SK-N-SH treated with all-trans-retinoic acid at 6 μM for 48 hours (cell line): Measurements from ENCODE around the gene ATP8A2.

Source experiments
- BACH2 ChIP-seq: fragments of 250-450 bp; sonication (Bioruptor Pico); IDR thresholded peaks from 2 replicates; pipeline ENCODE4 v1.9.0; 2021; ENCODE audit warnings: mild to moderate bottlenecking, borderline replicate concordance
- CSRNP3 ChIP-seq: fragments of 250-450 bp; sonication (Bioruptor Pico); IDR thresholded peaks from 2 replicates; pipeline ENCODE4 v1.5.1; 2021; ENCODE audit warnings: mild to moderate bottlenecking, moderate library complexity
- TCF4 ChIP-seq: fragments of 250-450 bp; sonication (Bioruptor Pico); IDR thresholded peaks from 2 replicates; pipeline ENCODE4 v1.8.0; 2021; ENCODE audit warnings: mild to moderate bottlenecking, moderate library complexity, borderline replicate concordance
- ZFP30 ChIP-seq: fragments of 450-650 bp; formaldehyde crosslinking; IDR thresholded peaks from 2 replicates; pipeline ENCODE4 v1.5.0; 2022; ENCODE audit warnings: mild to moderate bottlenecking, moderate library complexity

DNA sequence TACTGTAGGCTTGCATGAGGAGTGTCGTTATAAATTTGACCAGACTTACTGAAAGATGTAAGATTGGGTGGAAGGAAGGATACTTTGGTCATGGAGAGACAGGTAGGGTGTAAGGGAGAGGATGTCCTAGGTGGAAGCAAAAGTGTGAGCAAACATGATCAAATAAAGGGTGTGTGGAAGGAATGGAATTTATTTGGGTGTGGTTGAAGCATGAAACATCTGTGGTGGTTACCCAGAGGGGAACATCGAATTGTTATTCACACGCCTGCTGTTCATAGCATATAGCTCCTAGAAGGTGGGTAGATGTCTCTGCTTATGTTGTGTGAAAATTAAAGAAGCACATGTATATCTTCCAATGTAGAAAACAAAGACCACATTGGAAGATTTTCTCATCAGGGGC lies 157.7 kb downstream of the ATP8A2 start:
- no peak for TF ChIP-seq CSRNP3 (CRISPR knock-in tag)
- no peak for TF ChIP-seq ZFP30 (CRISPR knock-in tag)
- TF ChIP-seq TCF4 (CRISPR knock-in tag), result no peak
- no peak for TF ChIP-seq BACH2
